K562 (cell line): Measurements from ENCODE around the gene ZNF407. TPM values are rescaled to one million over a fixed set of nuclear protein-coding genes. Genes with fewer than 3 reads are reported as not detected.
A peak's percentile ranks its signal among the peaks of the same experiment; 100 is the strongest.

Experiments used
- ATAC-seq: fragments of 200-7000 bp; cut with Tn5 transposase; 3 replicates; pipeline ENCODE4 v1.9.1; 2020; ENCODE audit warnings: moderate library complexity
- BruUV-seq: library from RNA; stranded (reverse); fragments of 400-500 nt; replicated peaks from 2 replicates; lab custom pipeline; 2021; lab: Mats Ljungman, UMichigan
- CTCF ChIA-PET: fragments of 300-600 bp; formaldehyde crosslinking; extraction: SDS; loops from one replicate; lab custom pipeline; 2021; ENCODE audit warnings: low intra/inter-chr PET ratio; lab: Yijun Ruan, JAX
- POLR2A ChIA-PET: fragments of 300-600, 350-650 bp; sonication (Branson Sonifier 250); formaldehyde crosslinking; extraction: SDS; loops from one replicate; lab custom pipeline; 2021; ENCODE audit warnings: antibody characterized with exemption, inconsistent platforms; lab: Yijun Ruan, JAX
- DNase-seq, 4 experiments: peaks; one replicate each; pipeline versions ENCODE4 v3.0.0 to v3.0.0-alpha.2; 2011 to 2018; ENCODE audit warnings: low spot score in 3 of 4, mixed read lengths in 3 of 4; ENCODE audit errors: extremely low read depth in 1 of 4
- FAIRE-seq: peaks from 2 replicates; lab custom pipeline; 2011; peaks lifted over from hg19 to GRCh38; lab: Jason Lieb, UNC
- H2AFZ ChIP-seq: 2 replicates; pipeline ENCODE4 v1.6.0; 2011; ENCODE audit warnings: low read depth, low read length, control low read depth, inconsistent platforms
- H3K27ac ChIP-seq: fragments of 200-600 bp; 3 replicates; pipeline ENCODE4 v1.8.0; 2011; ENCODE audit warnings: low read depth, mild to moderate bottlenecking, control low read depth, inconsistent platforms, low read length, moderate library complexity, mixed read lengths; ENCODE audit errors: extremely low read depth
- H3K27me3 ChIP-seq, 2 experiments: fragments of 300-600 bp in 1 of 2; 2 replicates in 1 of 2; 3 replicates in 1 of 2; pipeline versions ENCODE4 v1.6.0 to v1.8.0; 2011; ENCODE audit warnings: inconsistent platforms in 2 of 2, low read length in 2 of 2, mild to moderate bottlenecking in 1 of 2, mixed read lengths in 1 of 2, moderate library complexity in 1 of 2; ENCODE audit not compliant: control insufficient read depth in 2 of 2, insufficient read depth in 2 of 2
- H3K36me3 ChIP-seq: fragments of 300-600 bp; 3 replicates; pipeline ENCODE4 v1.8.0; 2011; ENCODE audit warnings: mild to moderate bottlenecking, low read length, inconsistent platforms; ENCODE audit not compliant: control insufficient read depth, insufficient read depth
- H3K4me1 ChIP-seq, 2 experiments: fragments of 200-600 bp in 1 of 2; replicated peaks in 1 of 2; 2 replicates in 1 of 2; 3 replicates in 1 of 2; pipeline versions ENCODE4 v1.5.1 to v1.8.0; 2011; ENCODE audit warnings: inconsistent platforms in 2 of 2, low read length in 2 of 2, mild to moderate bottlenecking in 1 of 2, mixed read lengths in 1 of 2, moderate library complexity in 1 of 2; ENCODE audit not compliant: control insufficient read depth in 2 of 2, insufficient read depth in 2 of 2
- H3K4me2 ChIP-seq: 2 replicates; pipeline ENCODE4 v1.6.1; 2011; ENCODE audit warnings: low read length, control low read depth, inconsistent platforms, mixed read lengths; ENCODE audit not compliant: insufficient read depth
- H3K4me3 ChIP-seq: fragments of 200-600 bp; sonication (generic), shearing (Covaris generic); 2 replicates; pipeline ENCODE4 v1.5.1; 2016; ENCODE audit warnings: control low read depth, inconsistent platforms
- H3K79me2 ChIP-seq: fragments of 200-600 bp; 3 replicates; pipeline ENCODE4 v1.8.0; 2011; ENCODE audit warnings: low read length, inconsistent platforms; ENCODE audit not compliant: control insufficient read depth, insufficient read depth
- H3K9ac ChIP-seq, 2 experiments: 2 replicates each; pipeline versions ENCODE4 v1.6.0 to v1.6.1; 2011; ENCODE audit warnings: low read depth in 2 of 2, low read length in 2 of 2, control low read depth in 1 of 2, inconsistent platforms in 1 of 2, mild to moderate bottlenecking in 1 of 2, mixed read lengths in 1 of 2; ENCODE audit not compliant: insufficient read depth in 1 of 2
- H3K9me1 ChIP-seq: one replicate; pipeline ENCODE4 v1.6.0; 2011; ENCODE audit warnings: inconsistent platforms, mild to moderate bottlenecking, low read length, moderate library complexity; ENCODE audit not compliant: control insufficient read depth, insufficient read depth
- H3K9me3 ChIP-seq: replicated peaks from 2 replicates; pipeline ENCODE4 v1.5.1; 2011; ENCODE audit warnings: low read depth, low read length, inconsistent platforms; ENCODE audit not compliant: control insufficient read depth, insufficient read depth
- H4K20me1 ChIP-seq: replicated peaks from 2 replicates; pipeline ENCODE4 v1.6.1; 2011; ENCODE audit warnings: low read length, inconsistent platforms, mixed read lengths; ENCODE audit not compliant: control insufficient read depth, insufficient read depth
- EP300 ChIP-seq: IDR thresholded peaks from 2 replicates; pipeline ENCODE4 v1.6.1; 2012; ENCODE audit warnings: low read length, improper control_type of control experiment
- HES1 ChIP-seq: fragments of 450-650 bp; IDR thresholded peaks from 2 replicates; pipeline ENCODE4 v1.6.1; 2016; ENCODE audit warnings: low read depth, mild to moderate bottlenecking, moderate library complexity
- KAT8 ChIP-seq: fragments of 450-650 bp; IDR thresholded peaks from 2 replicates; pipeline ENCODE4 v1.6.1; 2016; ENCODE audit warnings: low read depth, mild to moderate bottlenecking
- PRMT5 ChIP-seq: sonication (generic); formaldehyde crosslinking; IDR thresholded peaks from 2 replicates; pipeline ENCODE4 v1.5.0; 2020; ENCODE audit warnings: missing genetic modification reagents
- PYGO2 ChIP-seq: fragments of 450-650 bp; IDR thresholded peaks from 2 replicates; pipeline ENCODE4 v1.6.1; 2016; ENCODE audit warnings: mild to moderate bottlenecking, missing genetic modification characterization, moderate library complexity, missing compliant biosample characterization
- RBM17 ChIP-seq: fragments of 200-400 bp; formaldehyde crosslinking; IDR thresholded peaks from 2 replicates; pipeline ENCODE4 v1.6.1; 2017; ENCODE audit warnings: low read depth, mild to moderate bottlenecking, low read length, borderline replicate concordance
- RUNX1 ChIP-seq: sonication (generic); IDR thresholded peaks from 2 replicates; pipeline ENCODE4 v1.6.1; 2016; ENCODE audit warnings: antibody characterized with exemption, low read depth
- SMARCA4 ChIP-seq: fragments of 450-650 bp; IDR thresholded peaks from 2 replicates; pipeline ENCODE4 v1.6.1; 2016
- TCF7 ChIP-seq: sonication (generic); IDR thresholded peaks from 2 replicates; pipeline ENCODE4 v1.6.1; 2016; ENCODE audit warnings: antibody characterized with exemption, borderline replicate concordance
- TEAD1 ChIP-seq, 2 experiments: fragments of 450-650 bp in 1 of 2; sonication (generic) in 1 of 2; formaldehyde crosslinking; IDR thresholded peaks; 2 replicates each; pipeline versions ENCODE4 v1.4.0 to v1.8.0; 2020 to 2022; ENCODE audit warnings: mild to moderate bottlenecking in 2 of 2, missing genetic modification reagents in 1 of 2
- ZNF212 ChIP-seq: fragments of 450-650 bp; formaldehyde crosslinking; IDR thresholded peaks from 2 replicates; pipeline ENCODE4 v1.4.0; 2020; ENCODE audit warnings: mild to moderate bottlenecking
- ZNF3 ChIP-seq: fragments of 250-450 bp; sonication (Bioruptor Pico); IDR thresholded peaks from 2 replicates; pipeline ENCODE4 v1.5.0; 2021; ENCODE audit warnings: mild to moderate bottlenecking, moderate library complexity
- ZNF444 ChIP-seq: fragments of 250-450 bp; sonication (Bioruptor Pico); IDR thresholded peaks from 2 replicates; pipeline ENCODE4 v1.4.0; 2020; ENCODE audit warnings: mild to moderate bottlenecking, moderate library complexity
- ZNF717 ChIP-seq: fragments of 250-450 bp; sonication (Bioruptor Pico); IDR thresholded peaks from 2 replicates; pipeline ENCODE4 v1.5.0; 2021
- ZNF780A ChIP-seq: fragments of 250-450 bp; sonication (Bioruptor Pico); IDR thresholded peaks from 2 replicates; pipeline ENCODE4 v1.5.0; 2021; ENCODE audit warnings: mild to moderate bottlenecking
- WGBS: fragments of 100-300 bp; shearing (Covaris generic); methylation state at CpG from one replicate; pipeline ENCODE4 v1.1.6; 2016; ENCODE audit warnings: low coverage, mixed read lengths; ENCODE audit not compliant: insufficient coverage; ENCODE audit errors: missing lambda C conversion rate; 5-methylcytosine and 5-hydroxymethylcytosine counted together
- in situ Hi-C: fragments of 300-500 bp; cut with MboI; formaldehyde crosslinking; loops from 4 replicates; pipeline ENCODE4 v1.15.0; 2018; ENCODE audit warnings: inconsistent platforms, mixed read lengths
- intact Hi-C: fragments of 100-400 bp; cut with micrococcal nuclease; formaldehyde crosslinking; loops from 2 replicates; pipeline ENCODE4 v1.14.2; 2022
- polyA plus RNA-seq, 8 experiments: library from polyadenylated mRNA; depleted of rRNA in 4 of 8; stranded (reverse) in 5 of 8; unstranded in 3 of 8; fragments of >200 nt; fragmentation: Nextera tagmentation in 2 of 8; fragmentation: Illumina TruSeq in 1 of 8; extraction: Ambion mirVana in 2 of 8; extraction: Trizol in 1 of 8; gene quantifications; 2 replicates each; pipeline versions ENCODE4 v1.2.1 to v1.2.3, GENCODE V29; 2011 to 2014; ENCODE audit warnings: inconsistent platforms in 1 of 8, missing spikeins in 1 of 8
- total RNA-seq, 7 experiments: library from RNA; depleted of rRNA in 6 of 7; stranded (reverse); fragments of >200 nt in 6 of 7; fragmentation: Illumina TruSeq in 2 of 7; extraction: Trizol in 2 of 7; gene quantifications; 2 replicates each; pipeline versions ENCODE4 v1.2.1 to v1.2.3, GENCODE V29; 2011 to 2021; ENCODE audit warnings: low replicate concordance in 1 of 7
- TF ChIP-seq, protein P1 (sequence below), 2 experiments: IDR thresholded peaks in 1 of 2; conservative IDR thresholded peaks in 1 of 2; 2 replicates each; pipeline ENCODE4 v1.6.1; 2016; ENCODE audit warnings: low read depth in 2 of 2, mild to moderate bottlenecking in 1 of 2, missing compliant biosample characterization in 1 of 2, missing genetic modification characterization in 1 of 2, moderate library complexity in 1 of 2

Gene ZNF407
- total and polyA plus RNA-seq, 9 of the 15 experiments (the other 6 are each of a cell fraction or from before 2014, with no cell fraction given) = 0.21 to 5.4 (median 2.3) TPM

DNA sequence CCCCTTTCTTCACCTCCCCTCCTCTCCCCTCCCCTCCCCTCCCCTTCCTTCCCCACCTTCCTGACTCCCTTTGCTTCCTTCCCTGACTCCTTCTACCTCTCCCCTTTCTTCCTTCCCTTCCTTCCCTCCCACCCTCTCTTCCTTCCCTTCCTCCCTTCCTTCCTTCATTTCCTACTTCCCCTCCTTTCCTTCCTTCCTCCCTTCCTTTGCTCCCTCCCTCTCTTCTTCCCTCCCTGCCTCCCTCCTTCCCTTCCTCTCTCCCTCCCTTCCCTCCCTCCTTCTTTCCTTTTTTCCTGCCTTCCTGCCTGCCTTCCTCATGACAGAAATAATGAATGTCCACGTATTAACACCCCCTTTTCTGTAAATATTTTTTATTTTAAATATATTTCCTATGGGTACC lies 260.2 kb downstream of the ZNF407 start:
- CTCF ChIA-PET = no interaction called here
- H3K27ac ChIP-seq = no peak overlapping the region
- POLR2A ChIA-PET = no interaction called here
- no peak overlapping the region for H2AFZ ChIP-seq
- 0% methylated on average over 1 of the region's 1 CpG for WGBS
- ATAC-seq (no peak), DNase-seq (no peak), FAIRE-seq (no peak)
- H3K36me3 ChIP-seq = no peaks in the 10 kb centered on the region
- TF ChIP-seq PYGO2 (tag) = no peak
- no peak for TF ChIP-seq KAT8
- no peak for TF ChIP-seq RUNX1
- no peak for TF ChIP-seq HES1
- no peak for TF ChIP-seq EP300
- no peak for TF ChIP-seq RBM17
- no peak for TF ChIP-seq PRMT5 (CRISPR knock-in tag)
- H3K9me3 ChIP-seq = no peaks in the 10 kb centered on the region
- no peaks in the 10 kb centered on the region for H4K20me1 ChIP-seq
- H3K4me1 ChIP-seq = peaks cover 0 to 3% of the 10 kb centered on the region in 2 experiments; a peak in 1 of 5 replicates
- H3K4me3 ChIP-seq = no peak overlapping the region
- no peaks in the 10 kb centered on the region for H3K27me3 ChIP-seq
- no peaks in the 10 kb centered on the region for H3K79me2 ChIP-seq
- no peak overlapping the region for H3K9ac ChIP-seq
- intact Hi-C loops = no loop called here
- in situ Hi-C loops = no loop called here
- no peak overlapping the region for H3K4me2 ChIP-seq
- BruUV-seq = no TSS peak
- H3K9me1 ChIP-seq = no peaks in the 10 kb centered on the region

GRCh38 chr18:74861154-74861553 lies 263.5 kb downstream of the ZNF407 start:
- no peak for FAIRE-seq
- Histone ChIP-seq H3K9me1 (no peaks in the 10 kb centered on the region), H3K27me3 (no peaks in the 10 kb centered on the region), H3K79me2 (no peaks in the 10 kb centered on the region), H3K4me3 (no peak overlapping the region), H3K27ac (no peak overlapping the region), H3K4me1 (peaks cover 0 to 3% of the 10 kb centered on the region in 2 experiments; a peak in 1 of 5 replicates), H4K20me1 (no peaks in the 10 kb centered on the region), H3K9ac (no peak overlapping the region), H2AFZ (no peak overlapping the region), H3K9me3 (no peaks in the 10 kb centered on the region), H3K4me2 (no peak overlapping the region), H3K36me3 (no peaks in the 10 kb centered on the region)
- intact Hi-C loops = no loop called here
- ATAC-seq = no peak
- ChIA-PET CTCF (no interaction called here), POLR2A (no interaction called here)
- peak in 2 of 4 experiments; percentile 5 to 9 for DNase-seq
- in situ Hi-C loops = no loop called here
- 9% methylated on average over 4 of the region's 4 CpGs for WGBS
- no TSS peak for BruUV-seq
- TF ChIP-seq ZNF444 = no peak
- no peak for TF ChIP-seq ZNF717 (CRISPR knock-in tag)
- no peak for TF ChIP-seq ZNF780A (CRISPR knock-in tag)
- no peak for TF ChIP-seq ZNF3 (CRISPR knock-in tag)
- no peak for TF ChIP-seq ZNF212 (CRISPR knock-in tag)
- no peak for TF ChIP-seq TCF7
- TF ChIP-seq, protein P1, sequence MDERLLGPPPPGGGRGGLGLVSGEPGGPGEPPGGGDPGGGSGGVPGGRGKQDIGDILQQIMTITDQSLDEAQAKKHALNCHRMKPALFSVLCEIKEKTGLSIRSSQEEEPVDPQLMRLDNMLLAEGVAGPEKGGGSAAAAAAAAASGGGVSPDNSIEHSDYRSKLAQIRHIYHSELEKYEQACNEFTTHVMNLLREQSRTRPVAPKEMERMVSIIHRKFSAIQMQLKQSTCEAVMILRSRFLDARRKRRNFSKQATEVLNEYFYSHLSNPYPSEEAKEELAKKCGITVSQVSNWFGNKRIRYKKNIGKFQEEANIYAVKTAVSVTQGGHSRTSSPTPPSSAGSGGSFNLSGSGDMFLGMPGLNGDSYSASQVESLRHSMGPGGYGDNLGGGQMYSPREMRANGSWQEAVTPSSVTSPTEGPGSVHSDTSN (CRISPR knock-in tag; IDR thresholded peaks at IDR 0.05; ENCODE audit: low read depth) = peak; percentile 38; the same call in 1 of the 2 replicates
- TF ChIP-seq, protein P1 (tag; conservative IDR thresholded peaks at IDR 0.05; ENCODE audit: low read depth) = peak; percentile 78
- TF ChIP-seq SMARCA4 = peak; percentile 43; the same call in 1 of the 2 replicates
- peak; percentile 33 to 58; a peak in 1 of 4 replicates for TF ChIP-seq TEAD1 (CRISPR knock-in tag; IDR thresholded peaks at IDR 0.05)
